ENCODE results near the gene DNAJC5. TPM values are rescaled to one million over a fixed set of nuclear protein-coding genes. Genes with fewer than 3 reads are reported as not detected.

The DNAJC5 gene
- total RNA-seq, 1 experiment from 2014 or later: 59.5 TPM

- in situ Hi-C loops (cut with HindIII; ENCODE audit: low pct_unique_long_range_greater_than_20kb, low sequenced_read_pairs): no loop called here
- intact Hi-C loops (cut with micrococcal nuclease; ENCODE audit: unreplicated experiment): no loop called here
- Histone ChIP-seq H3K36me3 (ENCODE audit: control insufficient read depth, insufficient read depth, low read length) (no peaks in the 10 kb centered on the region; the same call in 1 of the 2 replicates), H3K27me3 (ENCODE audit: control insufficient read depth, insufficient read depth, low read length) (no peaks in the 10 kb centered on the region), H3K4me1 (ENCODE audit: control insufficient read depth, insufficient read depth, low read length) (peaks cover 3% of the 10 kb centered on the region), H3K4me3 (ENCODE audit: low read depth in 2 of 2, low read length in 2 of 2) (no peak overlapping the region), H3K27ac (ENCODE audit: low read length) (no peak overlapping the region), H3K9me3 (ENCODE audit: control insufficient read depth, insufficient read depth, low read depth, low read length) (no peaks in the 10 kb centered on the region)
- no peak for ATAC-seq
- POLR2A ChIA-PET: interaction anchor here (0.5 kb wide), 1 partner anchor 20 kb away, joined by 4 read pairs; no protein-coding TSS in a partner anchor
- TF ChIP-seq SIN3A (IDR thresholded peaks at IDR 0.05; ENCODE audit: borderline replicate concordance, insufficient read depth, low read depth, low read length): no peak
- TF ChIP-seq, protein P1, sequence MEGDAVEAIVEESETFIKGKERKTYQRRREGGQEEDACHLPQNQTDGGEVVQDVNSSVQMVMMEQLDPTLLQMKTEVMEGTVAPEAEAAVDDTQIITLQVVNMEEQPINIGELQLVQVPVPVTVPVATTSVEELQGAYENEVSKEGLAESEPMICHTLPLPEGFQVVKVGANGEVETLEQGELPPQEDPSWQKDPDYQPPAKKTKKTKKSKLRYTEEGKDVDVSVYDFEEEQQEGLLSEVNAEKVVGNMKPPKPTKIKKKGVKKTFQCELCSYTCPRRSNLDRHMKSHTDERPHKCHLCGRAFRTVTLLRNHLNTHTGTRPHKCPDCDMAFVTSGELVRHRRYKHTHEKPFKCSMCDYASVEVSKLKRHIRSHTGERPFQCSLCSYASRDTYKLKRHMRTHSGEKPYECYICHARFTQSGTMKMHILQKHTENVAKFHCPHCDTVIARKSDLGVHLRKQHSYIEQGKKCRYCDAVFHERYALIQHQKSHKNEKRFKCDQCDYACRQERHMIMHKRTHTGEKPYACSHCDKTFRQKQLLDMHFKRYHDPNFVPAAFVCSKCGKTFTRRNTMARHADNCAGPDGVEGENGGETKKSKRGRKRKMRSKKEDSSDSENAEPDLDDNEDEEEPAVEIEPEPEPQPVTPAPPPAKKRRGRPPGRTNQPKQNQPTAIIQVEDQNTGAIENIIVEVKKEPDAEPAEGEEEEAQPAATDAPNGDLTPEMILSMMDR (IDR thresholded peaks at IDR 0.05): no peak
- TF ChIP-seq, protein P2, sequence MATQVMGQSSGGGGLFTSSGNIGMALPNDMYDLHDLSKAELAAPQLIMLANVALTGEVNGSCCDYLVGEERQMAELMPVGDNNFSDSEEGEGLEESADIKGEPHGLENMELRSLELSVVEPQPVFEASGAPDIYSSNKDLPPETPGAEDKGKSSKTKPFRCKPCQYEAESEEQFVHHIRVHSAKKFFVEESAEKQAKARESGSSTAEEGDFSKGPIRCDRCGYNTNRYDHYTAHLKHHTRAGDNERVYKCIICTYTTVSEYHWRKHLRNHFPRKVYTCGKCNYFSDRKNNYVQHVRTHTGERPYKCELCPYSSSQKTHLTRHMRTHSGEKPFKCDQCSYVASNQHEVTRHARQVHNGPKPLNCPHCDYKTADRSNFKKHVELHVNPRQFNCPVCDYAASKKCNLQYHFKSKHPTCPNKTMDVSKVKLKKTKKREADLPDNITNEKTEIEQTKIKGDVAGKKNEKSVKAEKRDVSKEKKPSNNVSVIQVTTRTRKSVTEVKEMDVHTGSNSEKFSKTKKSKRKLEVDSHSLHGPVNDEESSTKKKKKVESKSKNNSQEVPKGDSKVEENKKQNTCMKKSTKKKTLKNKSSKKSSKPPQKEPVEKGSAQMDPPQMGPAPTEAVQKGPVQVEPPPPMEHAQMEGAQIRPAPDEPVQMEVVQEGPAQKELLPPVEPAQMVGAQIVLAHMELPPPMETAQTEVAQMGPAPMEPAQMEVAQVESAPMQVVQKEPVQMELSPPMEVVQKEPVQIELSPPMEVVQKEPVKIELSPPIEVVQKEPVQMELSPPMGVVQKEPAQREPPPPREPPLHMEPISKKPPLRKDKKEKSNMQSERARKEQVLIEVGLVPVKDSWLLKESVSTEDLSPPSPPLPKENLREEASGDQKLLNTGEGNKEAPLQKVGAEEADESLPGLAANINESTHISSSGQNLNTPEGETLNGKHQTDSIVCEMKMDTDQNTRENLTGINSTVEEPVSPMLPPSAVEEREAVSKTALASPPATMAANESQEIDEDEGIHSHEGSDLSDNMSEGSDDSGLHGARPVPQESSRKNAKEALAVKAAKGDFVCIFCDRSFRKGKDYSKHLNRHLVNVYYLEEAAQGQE (IDR thresholded peaks at IDR 0.05; ENCODE audit: insufficient read depth in 1 of 2, low read depth in 2 of 2, low read length in 1 of 2): no peak
- TF ChIP-seq POLR2AphosphoS5 (IDR thresholded peaks at IDR 0.05; ENCODE audit: low read depth, low read length): no peak
- no peak for TF ChIP-seq TCF7L2 (IDR thresholded peaks at IDR 0.05; ENCODE audit: low read depth, low read length)
- no peak for DNase-seq (ENCODE audit: low read depth, low spot score)
- CTCF ChIA-PET: no interaction called here
- BruUV-seq (replicated peaks): no TSS peak
Observed at GRCh38 chr20:63937596-63937995, 42.7 kb downstream of the DNAJC5 start.

GRCh38 chr20:63939061-63939935, 44.4 kb downstream of the DNAJC5 start:
- in situ Hi-C loops (cut with HindIII; ENCODE audit: low pct_unique_long_range_greater_than_20kb, low sequenced_read_pairs) (no loop called here), intact Hi-C loops (cut with micrococcal nuclease; ENCODE audit: unreplicated experiment) (no loop called here)
- Histone ChIP-seq H3K9me3 (ENCODE audit: control insufficient read depth, insufficient read depth, low read depth, low read length) (no peaks in the 10 kb centered on the region), H3K4me1 (ENCODE audit: control insufficient read depth, insufficient read depth, low read length) (peaks cover 6% of the 10 kb centered on the region), H3K27ac (ENCODE audit: low read length) (no peak overlapping the region), H3K36me3 (ENCODE audit: control insufficient read depth, insufficient read depth, low read length) (no peaks in the 10 kb centered on the region; the same call in 1 of the 2 replicates), H3K27me3 (ENCODE audit: control insufficient read depth, insufficient read depth, low read length) (no peaks in the 10 kb centered on the region), H3K4me3 (ENCODE audit: low read depth in 2 of 2, low read length in 2 of 2) (no peak overlapping the region)
- ChIA-PET POLR2A (no interaction called here), CTCF (no interaction called here)
- TF ChIP-seq, protein P1 (IDR thresholded peaks at IDR 0.05): no peak
- no peak for TF ChIP-seq POLR2AphosphoS5 (IDR thresholded peaks at IDR 0.05; ENCODE audit: low read depth, low read length)
- TF ChIP-seq TCF7L2 (IDR thresholded peaks at IDR 0.05; ENCODE audit: low read depth, low read length): no peak
- TF ChIP-seq, protein P2 (IDR thresholded peaks at IDR 0.05; ENCODE audit: insufficient read depth in 1 of 2, low read depth in 2 of 2, low read length in 1 of 2): no peak
- no peak for TF ChIP-seq SIN3A (IDR thresholded peaks at IDR 0.05; ENCODE audit: borderline replicate concordance, insufficient read depth, low read depth, low read length)
- ATAC-seq: no peak
- no TSS peak for BruUV-seq (replicated peaks)
- DNase-seq (ENCODE audit: low read depth, low spot score): no peak

Measured in Panc1 (cell line).